Stimulated activated CD4-positive, alpha-beta T cell treated with anti-CD3 and anti-CD28 coated beads, Interleukin-1b, Interleukin-23, amount 100 ng/mL, for 24 hours (primary cell): ENCODE data around the gene TTC34.

ENCODE experiments used
- DNase-seq, 4 experiments: peaks; one replicate each; pipeline ENCODE4 v3.0.0-alpha.2; 2020; ENCODE audit warnings: low read depth in 4 of 4, low spot score in 1 of 4

Gene TTC34

GRCh38 chr1:2593251-2593878, 208.1 kb downstream of the TTC34 start:
- DNase-seq = no peak

GRCh38 chr1:2592672-2593071, 208.8 kb downstream of the TTC34 start:
- DNase-seq = no peak

DNA sequence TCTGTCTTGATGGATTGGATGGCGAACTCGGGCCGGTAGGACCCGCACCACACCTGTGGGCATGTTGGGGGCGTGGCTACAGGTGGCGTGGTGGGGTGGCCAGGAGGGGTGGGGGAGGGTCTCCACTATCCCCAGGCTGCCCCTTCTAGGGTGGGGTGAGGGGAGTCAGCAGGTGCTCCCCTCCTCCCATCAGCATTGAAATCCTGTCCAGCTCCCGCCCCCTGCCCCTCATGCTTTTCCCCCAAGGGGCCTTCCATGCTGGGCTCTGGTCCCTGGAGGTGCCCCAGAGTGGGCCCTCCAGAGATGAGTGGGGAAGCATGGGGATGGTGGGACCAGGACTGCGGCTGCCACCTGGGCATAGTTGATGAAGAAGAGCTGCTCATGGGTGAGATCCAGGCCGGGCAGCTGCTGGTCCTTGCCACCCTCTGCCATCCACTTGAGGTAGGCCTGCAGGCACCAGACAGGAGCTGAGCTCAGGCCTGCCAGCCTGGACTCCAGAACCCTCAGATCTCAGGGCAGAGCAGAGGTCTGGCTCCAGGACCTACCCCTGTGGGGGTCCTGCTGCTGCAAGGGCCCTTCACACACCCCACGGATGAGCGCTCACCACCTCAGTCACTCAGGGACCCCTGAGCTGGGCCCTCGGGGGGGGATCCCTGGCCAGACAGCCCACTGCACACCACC, 209.8 kb downstream of the TTC34 start:
- no peak for DNase-seq

DNA sequence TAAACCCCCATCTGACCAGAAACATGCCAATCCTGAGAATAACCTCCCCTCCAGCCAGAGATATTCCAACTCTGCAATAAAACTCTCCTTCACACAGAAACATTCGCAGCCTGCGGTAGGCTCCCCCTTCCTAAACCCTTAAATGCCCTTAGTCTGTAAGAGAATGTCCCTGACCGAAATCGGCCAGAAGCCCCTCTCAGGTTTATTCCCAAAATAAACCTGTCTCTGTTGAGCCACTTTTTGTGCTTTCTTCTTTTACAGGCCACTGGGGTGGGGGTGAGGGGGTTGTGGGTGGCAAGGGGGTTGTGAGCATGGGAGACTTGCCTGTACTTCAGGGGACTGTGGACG, 210.3 kb downstream of the TTC34 start:
- DNase-seq = no peak

DNA sequence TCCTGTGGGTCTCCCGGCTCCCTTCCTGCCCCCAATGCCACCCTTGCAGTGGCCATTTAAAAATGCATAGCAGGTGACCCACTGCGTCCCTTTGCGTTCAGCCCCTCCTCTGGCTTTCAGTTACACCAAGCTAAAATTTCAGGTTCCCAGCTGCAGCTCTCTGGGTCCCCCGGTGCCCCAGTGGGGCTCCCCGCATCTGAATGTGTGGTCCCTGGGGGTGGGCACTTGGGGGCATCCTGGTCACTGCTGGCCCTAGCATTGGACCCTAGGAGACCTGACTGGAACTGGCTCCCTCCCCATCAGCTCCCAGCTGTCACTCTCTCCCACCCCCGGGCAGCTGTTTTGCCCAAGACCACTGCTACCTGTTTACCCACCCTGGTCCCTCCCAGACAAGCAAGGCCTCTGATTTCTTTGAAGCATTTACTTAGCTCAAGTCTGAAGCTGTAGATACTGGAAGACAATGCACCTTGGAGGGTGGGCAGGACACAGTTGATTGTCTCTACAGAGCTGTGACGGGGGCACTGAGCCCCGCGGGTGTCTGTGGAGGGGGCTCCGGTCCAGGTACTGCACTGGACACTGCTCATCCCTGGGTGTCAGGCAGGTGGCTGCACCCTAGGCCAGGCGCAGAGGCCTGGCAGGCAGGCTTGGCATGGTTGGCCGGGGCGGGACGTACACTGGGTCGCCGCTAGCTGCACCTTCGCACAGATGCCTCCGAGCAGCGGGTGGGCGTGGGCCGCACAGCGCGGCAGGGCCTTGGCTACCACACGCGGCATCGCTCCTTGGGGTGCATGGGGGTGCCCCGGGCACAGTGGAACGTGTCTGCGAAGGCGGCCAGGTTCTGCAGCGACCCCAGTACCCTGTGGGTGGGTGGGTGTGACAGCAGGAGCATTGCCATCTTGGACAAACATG, 211.0 kb downstream of the TTC34 start:
- no peak for DNase-seq

GRCh38 chr1:2589431-2590232, 211.9 kb downstream of the TTC34 start:
- DNase-seq = no peak

- DNase-seq = no peak
Measured at GRCh38 chr1:2588661-2589430, 212.6 kb downstream of the TTC34 start.

DNA sequence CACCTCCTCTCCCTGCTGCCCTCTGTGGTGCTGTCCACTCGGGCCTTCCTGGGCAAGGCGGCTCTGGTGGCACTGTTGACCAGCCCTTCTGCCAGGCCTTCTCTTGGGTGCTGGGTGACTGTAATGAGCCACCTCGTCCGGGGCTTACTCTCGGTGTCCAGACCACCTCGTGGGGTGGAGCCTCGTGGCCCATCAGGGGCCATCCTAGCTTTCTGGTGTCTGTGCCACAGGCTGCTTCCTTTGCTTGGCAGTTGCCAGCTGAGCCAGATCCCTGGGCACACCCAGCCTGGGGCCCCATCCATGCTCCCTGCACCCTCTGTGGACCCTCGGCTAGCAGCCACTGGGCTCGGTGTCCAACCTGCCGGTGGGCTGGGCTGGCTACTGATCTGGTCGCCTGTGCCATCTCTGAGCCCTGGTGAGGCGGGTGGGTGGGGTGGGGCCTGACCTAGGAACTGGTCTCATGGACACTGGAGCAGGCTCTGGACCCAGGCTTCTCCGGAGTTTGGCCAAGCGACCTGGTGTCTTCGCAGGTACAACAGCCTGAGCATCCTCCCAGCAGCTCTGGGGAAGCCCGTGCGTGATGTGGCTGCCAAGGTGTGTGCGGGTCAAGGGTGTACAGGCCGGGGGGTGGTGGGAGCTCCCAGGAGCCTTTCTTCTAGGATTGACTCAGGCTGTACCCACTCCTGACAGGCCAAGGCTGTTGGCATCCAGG, 213.5 kb downstream of the TTC34 start:
- DNase-seq = no peak

DNA sequence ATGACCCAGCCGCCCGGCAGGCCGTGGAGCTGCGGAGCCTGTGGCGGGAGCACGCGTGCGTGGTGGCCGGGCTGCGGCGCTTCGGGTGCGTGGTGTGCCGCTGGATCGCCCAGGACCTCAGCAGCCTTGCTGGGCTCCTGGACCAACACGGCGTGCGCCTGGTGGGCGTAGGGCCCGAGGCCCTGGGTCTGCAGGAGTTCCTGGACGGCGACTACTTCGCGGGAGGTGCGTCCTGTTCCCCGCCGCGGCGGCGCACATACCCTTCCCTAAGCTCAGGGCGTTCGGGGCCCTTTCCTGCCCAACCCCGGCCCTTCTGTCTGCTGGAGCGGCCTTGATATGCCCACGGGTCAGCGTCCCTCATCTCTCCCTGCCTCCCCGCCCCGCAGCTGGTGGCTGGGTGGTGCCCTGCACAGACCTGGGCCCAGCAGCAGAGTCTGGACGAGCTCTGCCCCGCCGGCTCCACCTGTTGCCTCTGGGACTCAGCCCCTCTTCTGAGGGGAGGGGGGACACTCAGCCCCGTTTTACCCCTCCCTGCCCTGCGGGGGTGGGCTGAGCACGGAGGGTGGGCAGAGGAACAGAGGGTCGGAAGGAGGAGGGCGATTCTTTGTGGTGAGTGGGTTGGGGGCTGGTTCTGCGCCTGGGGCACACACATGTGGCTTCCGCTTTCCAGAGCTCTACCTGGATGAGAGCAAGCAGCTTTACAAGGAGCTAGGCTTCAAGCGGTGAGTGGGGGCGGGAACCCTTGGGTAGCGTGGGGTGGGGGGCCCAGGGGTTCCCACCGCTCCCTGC, 214.2 kb downstream of the TTC34 start:
- DNase-seq = no peak

DNA sequence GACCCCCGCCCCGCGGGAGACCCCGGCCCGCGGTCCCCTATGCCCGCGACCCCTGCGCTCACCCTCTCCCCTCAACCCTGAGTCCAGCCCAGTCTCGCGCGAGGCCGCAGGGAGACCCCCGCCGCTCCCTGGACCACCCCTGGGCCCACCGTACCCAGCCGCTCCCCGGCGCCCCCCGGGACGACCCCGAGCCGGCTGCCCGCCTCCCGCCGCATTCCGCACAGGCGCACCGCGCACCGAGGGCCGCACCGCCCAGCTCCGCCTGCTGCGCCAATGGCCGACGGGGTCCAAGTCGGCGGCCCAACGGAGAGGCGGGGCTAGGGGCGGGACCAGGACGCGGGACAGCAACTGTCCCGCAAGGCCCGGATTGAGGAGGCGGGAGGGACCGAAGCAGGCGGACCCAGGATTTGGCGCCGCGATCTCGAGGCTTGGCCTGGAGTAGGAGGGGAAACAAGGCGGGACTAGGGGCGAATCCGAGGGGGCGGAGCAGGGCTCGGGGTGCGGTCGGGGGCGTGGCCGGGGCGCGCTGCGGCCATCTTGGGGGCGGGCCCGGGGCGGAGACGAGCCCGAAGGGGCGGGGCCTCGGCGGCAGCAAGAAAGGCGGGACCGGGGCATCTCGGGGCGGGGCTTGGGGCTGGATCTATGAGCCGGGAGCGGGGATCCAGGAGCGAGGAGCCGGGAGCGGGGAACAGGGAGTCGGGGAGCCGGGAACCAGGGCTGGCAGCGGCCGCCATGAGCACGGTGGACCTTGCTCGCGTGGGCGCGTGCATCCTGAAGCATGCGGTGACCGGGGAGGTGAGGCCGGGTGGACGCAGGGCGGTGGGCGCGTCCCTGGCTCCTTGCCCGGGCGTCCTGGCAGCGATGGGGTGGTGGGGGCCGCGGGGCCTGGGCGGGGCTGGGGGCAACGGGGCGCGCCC, 215.1 kb downstream of the TTC34 start, which contains the start of gene PRXL2B:
PRXL2B (plus strand) TSS at position 624 of the 917 bp plus-strand sequence; CDS start at position 733, 109 bp downstream.
- DNase-seq = peak; percentile 94 to 99 (median 98)
